SH-SY5Y (cell line): Measurements from ENCODE around the gene TBXT.

Experiments
- GATA2 ChIP-seq: IDR thresholded peaks from 2 replicates; pipeline ENCODE4 v1.6.1; 2011; ENCODE audit warnings: mild to moderate bottlenecking, low read depth, low read length
- GATA3 ChIP-seq: IDR thresholded peaks from 2 replicates; pipeline ENCODE4 v1.6.1; 2011; ENCODE audit warnings: low read depth, mild to moderate bottlenecking, low read length, moderate library complexity

DNA sequence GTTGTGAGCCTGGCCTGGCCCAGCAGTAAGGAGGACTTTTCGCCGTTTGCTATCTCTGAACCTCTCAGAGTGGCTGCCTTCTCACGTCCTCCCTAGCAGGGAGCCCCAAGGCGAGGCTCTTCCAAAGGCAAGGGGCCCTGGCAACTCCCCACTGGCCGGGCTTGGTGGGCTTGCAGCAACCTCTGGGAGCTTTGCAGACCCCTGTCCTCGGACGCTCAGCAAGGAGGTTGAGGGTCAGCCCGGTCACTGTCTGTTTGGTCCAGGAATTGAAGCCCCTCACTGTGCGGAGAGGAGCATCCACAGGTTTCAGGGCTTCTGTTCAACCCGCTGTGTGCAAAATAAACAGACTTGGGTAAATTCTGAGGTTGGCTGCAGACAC, 28.2 kb upstream of the TBXT start:
- TF ChIP-seq GATA2 (no peak), GATA3 (no peak)
